ENCODE results near the gene HSPB3. TPM values are rescaled to one million over a fixed set of nuclear protein-coding genes. Genes with fewer than 3 reads are reported as not detected.
A peak's percentile ranks its signal among the peaks of the same experiment; 100 is the strongest.

The HSPB3 gene
- total RNA-seq, 1 experiment from 2014 or later: not detected

DNA sequence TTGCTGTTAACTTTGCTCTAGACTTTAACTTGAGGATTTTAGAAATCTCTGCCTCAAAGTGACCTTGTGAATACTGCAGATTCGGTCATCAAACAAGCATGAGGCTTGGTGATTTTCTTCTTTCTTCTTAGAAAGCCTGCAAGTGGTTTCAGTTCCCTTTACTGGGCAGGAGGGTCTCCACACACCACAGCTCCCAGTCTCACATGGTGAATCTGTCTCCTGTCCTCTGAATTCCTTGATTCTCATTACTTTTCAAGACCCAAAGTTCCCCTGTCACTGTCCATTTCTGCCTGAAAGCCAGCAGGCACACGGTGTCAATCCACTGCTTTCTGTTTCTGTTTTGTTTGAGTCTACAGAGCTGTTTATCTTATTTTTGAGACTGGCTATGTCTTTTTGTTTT, 14.1 kb downstream of the HSPB3 start:
- DNase-seq: no peak
- Histone ChIP-seq H3K79me2 (ENCODE audit: low read length) (no peaks in the 10 kb centered on the region), H3K27me3 (ENCODE audit: low read length) (no peaks in the 10 kb centered on the region), H3K27ac (ENCODE audit: low read length) (no peak overlapping the region), H3F3A (ENCODE audit: low read length, unreplicated experiment) (no peaks in the 10 kb centered on the region), H3K9me3 (ENCODE audit: low read length) (no peaks in the 10 kb centered on the region), H3K4me2 (ENCODE audit: low read length) (0 out of 2 replicates have a peak overlapping the region, but pooled peaks have one; percentile 11), H4K20me1 (ENCODE audit: low read length) (no peaks in the 10 kb centered on the region), H3K36me3 (ENCODE audit: low read depth, low read length) (no peaks in the 10 kb centered on the region), H3K4me3 (ENCODE audit: low read length) (no peak overlapping the region), H3K9me2 (replicated peaks; ENCODE audit: low read length) (no peaks in the 10 kb centered on the region), H3K9ac (ENCODE audit: low read length) (no peak overlapping the region), H2AFZ (ENCODE audit: low read length) (0 out of 2 replicates have a peak overlapping the region, but pooled peaks have one; percentile 18), H3K4me1 (ENCODE audit: insufficient read depth, low read length) (no peaks in the 10 kb centered on the region)
- ChIA-PET POLR2A (ENCODE audit: unreplicated experiment) (no interaction called here), CTCF (no interaction called here)
- intact Hi-C loops (cut with micrococcal nuclease): no loop called here
- ATAC-seq: no peak
- no TSS peak for BruUV-seq (replicated peaks)
- TF ChIP-seq EZH2 (IDR thresholded peaks at IDR 0.05; ENCODE audit: low read length, unreplicated experiment) (no peak), EZH2phosphoT487 (IDR thresholded peaks at IDR 0.05; ENCODE audit: borderline replicate concordance, low read length) (no peak)
- TF ChIP-seq, protein P1, sequence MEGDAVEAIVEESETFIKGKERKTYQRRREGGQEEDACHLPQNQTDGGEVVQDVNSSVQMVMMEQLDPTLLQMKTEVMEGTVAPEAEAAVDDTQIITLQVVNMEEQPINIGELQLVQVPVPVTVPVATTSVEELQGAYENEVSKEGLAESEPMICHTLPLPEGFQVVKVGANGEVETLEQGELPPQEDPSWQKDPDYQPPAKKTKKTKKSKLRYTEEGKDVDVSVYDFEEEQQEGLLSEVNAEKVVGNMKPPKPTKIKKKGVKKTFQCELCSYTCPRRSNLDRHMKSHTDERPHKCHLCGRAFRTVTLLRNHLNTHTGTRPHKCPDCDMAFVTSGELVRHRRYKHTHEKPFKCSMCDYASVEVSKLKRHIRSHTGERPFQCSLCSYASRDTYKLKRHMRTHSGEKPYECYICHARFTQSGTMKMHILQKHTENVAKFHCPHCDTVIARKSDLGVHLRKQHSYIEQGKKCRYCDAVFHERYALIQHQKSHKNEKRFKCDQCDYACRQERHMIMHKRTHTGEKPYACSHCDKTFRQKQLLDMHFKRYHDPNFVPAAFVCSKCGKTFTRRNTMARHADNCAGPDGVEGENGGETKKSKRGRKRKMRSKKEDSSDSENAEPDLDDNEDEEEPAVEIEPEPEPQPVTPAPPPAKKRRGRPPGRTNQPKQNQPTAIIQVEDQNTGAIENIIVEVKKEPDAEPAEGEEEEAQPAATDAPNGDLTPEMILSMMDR (conservative IDR thresholded peaks at IDR 0.05; ENCODE audit: low read depth, low read length): no peak

DNA sequence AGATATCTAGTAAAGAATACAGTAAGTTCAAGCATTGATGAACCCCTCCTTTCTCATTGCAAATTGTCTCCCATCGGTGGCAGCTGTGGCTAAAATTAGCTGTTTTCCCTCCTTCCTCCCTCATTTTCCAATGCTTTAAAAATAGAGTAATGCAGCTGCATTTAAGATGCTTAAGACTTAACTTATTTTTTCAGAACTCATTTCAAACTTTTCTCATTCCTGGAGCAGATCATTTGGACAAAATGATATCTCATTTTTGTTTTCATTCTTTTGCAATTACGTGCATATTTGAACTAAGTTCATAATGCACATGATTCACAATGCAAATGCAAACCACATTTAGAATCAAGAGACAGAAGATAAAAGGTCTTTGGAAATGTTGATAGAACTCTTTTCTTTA, 14.6 kb downstream of the HSPB3 start:
- ATAC-seq (no peak), DNase-seq (no peak)
- H3K79me2 ChIP-seq (ENCODE audit: low read length): no peaks in the 10 kb centered on the region
- no peaks in the 10 kb centered on the region for H3K36me3 ChIP-seq (ENCODE audit: low read depth, low read length)
- intact Hi-C loops (cut with micrococcal nuclease): no loop called here
- H3K9ac ChIP-seq (ENCODE audit: low read length): no peak overlapping the region
- BruUV-seq (replicated peaks): no TSS peak
- 0 out of 2 replicates have a peak overlapping the region, but pooled peaks have one; percentile 11 for H3K4me2 ChIP-seq (ENCODE audit: low read length)
- no peaks in the 10 kb centered on the region for H4K20me1 ChIP-seq (ENCODE audit: low read length)
- TF ChIP-seq, protein P1 (conservative IDR thresholded peaks at IDR 0.05; ENCODE audit: low read depth, low read length): no peak
- TF ChIP-seq EZH2phosphoT487 (IDR thresholded peaks at IDR 0.05; ENCODE audit: borderline replicate concordance, low read length) (no peak), EZH2 (IDR thresholded peaks at IDR 0.05; ENCODE audit: low read length, unreplicated experiment) (no peak)
- CTCF ChIA-PET: no interaction called here
- 0 out of 2 replicates have a peak overlapping the region, but pooled peaks have one; percentile 18 for H2AFZ ChIP-seq (ENCODE audit: low read length)
- H3K27me3 ChIP-seq (ENCODE audit: low read length): no peaks in the 10 kb centered on the region
- POLR2A ChIA-PET (ENCODE audit: unreplicated experiment): interaction anchor here (0.6 kb wide), 1 partner anchor 192 kb away, joined by 3 read pairs; no protein-coding TSS in a partner anchor
- no peaks in the 10 kb centered on the region for H3F3A ChIP-seq (ENCODE audit: low read length, unreplicated experiment)
- no peaks in the 10 kb centered on the region for H3K9me3 ChIP-seq (ENCODE audit: low read length)
- H3K4me3 ChIP-seq (ENCODE audit: low read length): no peak overlapping the region
- no peak overlapping the region for H3K27ac ChIP-seq (ENCODE audit: low read length)
- no peaks in the 10 kb centered on the region for H3K4me1 ChIP-seq (ENCODE audit: insufficient read depth, low read length)
- no peaks in the 10 kb centered on the region for H3K9me2 ChIP-seq (replicated peaks; ENCODE audit: low read length)

DNA sequence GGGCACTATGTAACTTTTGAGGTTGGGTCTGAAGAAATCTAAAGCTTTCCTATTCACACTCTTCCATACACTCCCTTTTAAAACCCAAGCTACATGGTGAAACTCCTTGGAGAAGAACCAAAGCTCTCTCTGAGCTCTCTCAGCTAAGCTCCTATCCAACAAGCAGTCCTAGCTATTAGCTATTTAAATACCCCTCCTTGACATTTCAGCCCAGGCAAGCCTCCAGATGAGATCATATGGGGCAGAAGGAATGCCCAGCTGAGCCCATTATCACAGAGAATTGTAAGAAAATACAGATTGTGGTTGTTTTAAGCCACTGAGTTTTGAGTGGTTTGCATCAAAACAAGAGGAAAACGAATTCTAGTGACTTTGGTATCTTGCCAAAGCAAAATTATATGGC, 15.2 kb downstream of the HSPB3 start:
- Histone ChIP-seq H3K27me3 (ENCODE audit: low read length) (no peaks in the 10 kb centered on the region), H3K9ac (ENCODE audit: low read length) (no peak overlapping the region), H3K4me2 (ENCODE audit: low read length) (no peak overlapping the region), H3K4me1 (ENCODE audit: insufficient read depth, low read length) (no peaks in the 10 kb centered on the region), H3K4me3 (ENCODE audit: low read length) (no peak overlapping the region), H4K20me1 (ENCODE audit: low read length) (no peaks in the 10 kb centered on the region), H3K36me3 (ENCODE audit: low read depth, low read length) (no peaks in the 10 kb centered on the region), H3F3A (ENCODE audit: low read length, unreplicated experiment) (no peaks in the 10 kb centered on the region), H3K9me2 (replicated peaks; ENCODE audit: low read length) (no peaks in the 10 kb centered on the region), H3K79me2 (ENCODE audit: low read length) (no peaks in the 10 kb centered on the region), H3K27ac (ENCODE audit: low read length) (no peak overlapping the region), H3K9me3 (ENCODE audit: low read length) (no peaks in the 10 kb centered on the region), H2AFZ (ENCODE audit: low read length) (no peak overlapping the region)
- DNase-seq: no peak
- no peak for ATAC-seq
- POLR2A ChIA-PET (ENCODE audit: unreplicated experiment): interaction anchor here (0.6 kb wide), 1 partner anchor 193 kb away, joined by 3 read pairs; no protein-coding TSS in a partner anchor
- TF ChIP-seq EZH2 (IDR thresholded peaks at IDR 0.05; ENCODE audit: low read length, unreplicated experiment): no peak
- TF ChIP-seq, protein P1 (conservative IDR thresholded peaks at IDR 0.05; ENCODE audit: low read depth, low read length): no peak
- TF ChIP-seq EZH2phosphoT487 (IDR thresholded peaks at IDR 0.05; ENCODE audit: borderline replicate concordance, low read length): no peak
- intact Hi-C loops (cut with micrococcal nuclease): no loop called here
- CTCF ChIA-PET: no interaction called here
- BruUV-seq (replicated peaks): no TSS peak
